HepG2 (cell line): ENCODE results near the gene CLDN15. TPM values are rescaled to one million over a fixed set of nuclear protein-coding genes. Genes with fewer than 3 reads are reported as not detected.

Source experiments
- EEA1 ChIP-seq: sonication (generic); formaldehyde crosslinking; IDR thresholded peaks from 2 replicates; pipeline ENCODE4 v1.5.1; 2020; ENCODE audit warnings: mild to moderate bottlenecking, missing genetic modification reagents, borderline replicate concordance
- GABPB1 ChIP-seq: IDR thresholded peaks from 2 replicates; pipeline ENCODE4 v1.6.1; 2016; ENCODE audit warnings: mild to moderate bottlenecking, missing genetic modification reagents, moderate library complexity, missing compliant biosample characterization
- LCORL ChIP-seq, 2 experiments: fragments of 450-650 bp in 1 of 2; sonication (generic) in 1 of 2; formaldehyde crosslinking in 1 of 2; IDR thresholded peaks; 2 replicates each; pipeline versions ENCODE4 v1.5.0 to v1.6.1; 2017 to 2020; ENCODE audit warnings: antibody characterized with exemption in 1 of 2, missing genetic modification reagents in 1 of 2
- MAFF ChIP-seq: IDR thresholded peaks from 2 replicates; pipeline ENCODE4 v1.6.1; 2011; ENCODE audit warnings: low read depth, low read length, improper control_type of control experiment
- SYNCRIP ChIP-seq: fragments of 200-400 bp; formaldehyde crosslinking; IDR thresholded peaks from 2 replicates; pipeline ENCODE4 v1.6.1; 2018; ENCODE audit warnings: mild to moderate bottlenecking, low read depth, low read length; ENCODE audit not compliant: insufficient read depth
- ZFP1 ChIP-seq: IDR thresholded peaks from 2 replicates; pipeline ENCODE4 v1.6.1; 2016
- ZFP41 ChIP-seq: sonication (generic); formaldehyde crosslinking; IDR thresholded peaks from 2 replicates; pipeline ENCODE4 v1.4.0; 2020; ENCODE audit warnings: mild to moderate bottlenecking, missing genetic modification reagents, borderline replicate concordance
- ZNF615 ChIP-seq: sonication (generic); formaldehyde crosslinking; IDR thresholded peaks from 2 replicates; pipeline ENCODE4 v1.5.0; 2020; ENCODE audit warnings: mild to moderate bottlenecking, missing genetic modification reagents, borderline replicate concordance
- polyA plus RNA-seq, 8 experiments: library from polyadenylated mRNA; depleted of rRNA in 3 of 8; stranded (reverse) in 7 of 8; unstranded in 1 of 8; fragments of >200 nt; fragmentation: Illumina TruSeq in 4 of 8; extraction: Trizol in 4 of 8; gene quantifications; 2 replicates each; pipeline versions ENCODE4 v1.2.1 to v1.2.3, GENCODE V29; 2011 to 2016; ENCODE audit warnings: low read depth in 4 of 8, missing spikeins in 1 of 8, mixed read lengths in 1 of 8; ENCODE audit not compliant: insufficient read depth in 1 of 8
- total RNA-seq, 5 experiments: library from RNA; depleted of rRNA; stranded (reverse); fragments of >200 nt; fragmentation: Illumina TruSeq; extraction: Trizol; gene quantifications; 2 replicates each; pipeline ENCODE4 v1.2.3, GENCODE V29; 2016; ENCODE audit warnings: low read depth in 1 of 5
- TF ChIP-seq, protein P1 (sequence below): sonication (generic); formaldehyde crosslinking; conservative IDR thresholded peaks from 2 replicates; pipeline ENCODE4 v1.4.0; 2020; ENCODE audit warnings: missing genetic modification reagents
- TF ChIP-seq, protein P2 (sequence below): sonication (generic); formaldehyde crosslinking; IDR thresholded peaks from 2 replicates; pipeline ENCODE4 v1.4.0; 2020; ENCODE audit warnings: missing genetic modification reagents
- TF ChIP-seq, protein P3 (sequence below): sonication (generic); formaldehyde crosslinking; IDR thresholded peaks from 2 replicates; pipeline ENCODE4 v1.4.0; 2020; ENCODE audit warnings: mild to moderate bottlenecking, missing genetic modification reagents
- TF ChIP-seq, protein P4 (sequence below): sonication (generic); formaldehyde crosslinking; IDR thresholded peaks from 2 replicates; pipeline ENCODE4 v1.5.0; 2020; ENCODE audit warnings: missing genetic modification reagents
- TF ChIP-seq, protein P5 (sequence below): sonication (generic); formaldehyde crosslinking; IDR thresholded peaks from 2 replicates; pipeline ENCODE4 v1.4.0; 2020; ENCODE audit warnings: mild to moderate bottlenecking, missing genetic modification reagents

Gene CLDN15
- total and polyA plus RNA-seq, 2 of the 13 experiments (the other 11 are each of a cell fraction or from before 2014, with no cell fraction given): 7.1 to 17.8 TPM

DNA sequence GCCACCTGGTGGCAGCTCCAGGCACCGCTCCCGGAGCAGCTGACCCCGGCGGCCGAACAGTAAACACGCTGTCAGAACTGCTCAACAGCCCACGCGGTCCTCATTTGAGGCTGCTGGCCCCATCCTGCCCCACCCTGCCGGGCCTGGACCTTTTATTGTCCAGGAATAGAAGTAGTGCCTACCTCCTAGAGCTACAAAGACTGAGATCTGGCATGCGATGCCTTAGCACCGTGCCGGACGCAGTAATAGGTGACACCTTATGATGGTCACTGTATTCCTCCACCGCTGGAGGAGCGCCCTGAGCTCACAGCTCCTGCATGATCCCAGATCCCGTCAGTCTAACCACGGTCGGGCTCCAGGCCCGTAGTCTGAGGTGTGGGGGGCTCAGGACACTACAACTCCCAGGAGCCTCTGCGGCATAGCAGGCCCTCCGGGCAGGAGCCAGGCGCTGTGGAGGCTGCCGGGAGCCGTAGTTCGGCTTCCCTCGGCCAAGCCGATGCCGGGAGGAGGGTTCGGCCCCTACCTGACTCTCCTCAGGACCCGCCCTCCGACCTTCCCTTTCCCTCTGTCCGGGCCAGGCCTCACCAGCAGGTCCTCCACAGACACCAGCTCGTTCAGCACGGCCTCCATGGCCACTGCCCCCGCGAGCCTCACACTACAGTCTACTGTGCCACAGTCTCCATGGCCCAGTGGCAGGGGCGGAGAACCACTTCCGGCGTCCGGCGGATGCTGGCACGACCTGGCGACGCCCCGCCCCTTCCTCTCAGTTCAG, 7.0 kb upstream of the CLDN15 start, which contains the start of gene FIS1 (continued):
- TF ChIP-seq, protein P1, sequence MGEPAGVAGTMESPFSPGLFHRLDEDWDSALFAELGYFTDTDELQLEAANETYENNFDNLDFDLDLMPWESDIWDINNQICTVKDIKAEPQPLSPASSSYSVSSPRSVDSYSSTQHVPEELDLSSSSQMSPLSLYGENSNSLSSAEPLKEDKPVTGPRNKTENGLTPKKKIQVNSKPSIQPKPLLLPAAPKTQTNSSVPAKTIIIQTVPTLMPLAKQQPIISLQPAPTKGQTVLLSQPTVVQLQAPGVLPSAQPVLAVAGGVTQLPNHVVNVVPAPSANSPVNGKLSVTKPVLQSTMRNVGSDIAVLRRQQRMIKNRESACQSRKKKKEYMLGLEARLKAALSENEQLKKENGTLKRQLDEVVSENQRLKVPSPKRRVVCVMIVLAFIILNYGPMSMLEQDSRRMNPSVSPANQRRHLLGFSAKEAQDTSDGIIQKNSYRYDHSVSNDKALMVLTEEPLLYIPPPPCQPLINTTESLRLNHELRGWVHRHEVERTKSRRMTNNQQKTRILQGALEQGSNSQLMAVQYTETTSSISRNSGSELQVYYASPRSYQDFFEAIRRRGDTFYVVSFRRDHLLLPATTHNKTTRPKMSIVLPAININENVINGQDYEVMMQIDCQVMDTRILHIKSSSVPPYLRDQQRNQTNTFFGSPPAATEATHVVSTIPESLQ: no peak
- 0 out of 2 replicates have a peak, but pooled peaks have one; percentile 12 for TF ChIP-seq ZFP1 (CRISPR knock-in tag)
- TF ChIP-seq ZFP41: peak; percentile 71; the same call in 1 of the 2 replicates
- no peak for TF ChIP-seq EEA1 (CRISPR knock-in tag)
- TF ChIP-seq GABPB1 (CRISPR knock-in tag): peak; percentile 97
- no peak for TF ChIP-seq SYNCRIP
- no peak for TF ChIP-seq ZNF615 (CRISPR knock-in tag)
- TF ChIP-seq, protein P2, sequence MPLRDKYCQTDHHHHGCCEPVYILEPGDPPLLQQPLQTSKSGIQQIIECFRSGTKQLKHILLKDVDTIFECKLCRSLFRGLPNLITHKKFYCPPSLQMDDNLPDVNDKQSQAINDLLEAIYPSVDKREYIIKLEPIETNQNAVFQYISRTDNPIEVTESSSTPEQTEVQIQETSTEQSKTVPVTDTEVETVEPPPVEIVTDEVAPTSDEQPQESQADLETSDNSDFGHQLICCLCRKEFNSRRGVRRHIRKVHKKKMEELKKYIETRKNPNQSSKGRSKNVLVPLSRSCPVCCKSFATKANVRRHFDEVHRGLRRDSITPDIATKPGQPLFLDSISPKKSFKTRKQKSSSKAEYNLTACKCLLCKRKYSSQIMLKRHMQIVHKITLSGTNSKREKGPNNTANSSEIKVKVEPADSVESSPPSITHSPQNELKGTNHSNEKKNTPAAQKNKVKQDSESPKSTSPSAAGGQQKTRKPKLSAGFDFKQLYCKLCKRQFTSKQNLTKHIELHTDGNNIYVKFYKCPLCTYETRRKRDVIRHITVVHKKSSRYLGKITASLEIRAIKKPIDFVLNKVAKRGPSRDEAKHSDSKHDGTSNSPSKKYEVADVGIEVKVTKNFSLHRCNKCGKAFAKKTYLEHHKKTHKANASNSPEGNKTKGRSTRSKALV (CRISPR knock-in tag): no peak; the same call in 1 of the 2 replicates
- no peak for TF ChIP-seq MAFF
- TF ChIP-seq, protein P3, sequence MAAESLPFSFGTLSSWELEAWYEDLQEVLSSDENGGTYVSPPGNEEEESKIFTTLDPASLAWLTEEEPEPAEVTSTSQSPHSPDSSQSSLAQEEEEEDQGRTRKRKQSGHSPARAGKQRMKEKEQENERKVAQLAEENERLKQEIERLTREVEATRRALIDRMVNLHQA (CRISPR knock-in tag): no peak
- TF ChIP-seq, protein P4, sequence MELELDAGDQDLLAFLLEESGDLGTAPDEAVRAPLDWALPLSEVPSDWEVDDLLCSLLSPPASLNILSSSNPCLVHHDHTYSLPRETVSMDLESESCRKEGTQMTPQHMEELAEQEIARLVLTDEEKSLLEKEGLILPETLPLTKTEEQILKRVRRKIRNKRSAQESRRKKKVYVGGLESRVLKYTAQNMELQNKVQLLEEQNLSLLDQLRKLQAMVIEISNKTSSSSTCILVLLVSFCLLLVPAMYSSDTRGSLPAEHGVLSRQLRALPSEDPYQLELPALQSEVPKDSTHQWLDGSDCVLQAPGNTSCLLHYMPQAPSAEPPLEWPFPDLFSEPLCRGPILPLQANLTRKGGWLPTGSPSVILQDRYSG (CRISPR knock-in tag): no peak
- TF ChIP-seq, protein P5, sequence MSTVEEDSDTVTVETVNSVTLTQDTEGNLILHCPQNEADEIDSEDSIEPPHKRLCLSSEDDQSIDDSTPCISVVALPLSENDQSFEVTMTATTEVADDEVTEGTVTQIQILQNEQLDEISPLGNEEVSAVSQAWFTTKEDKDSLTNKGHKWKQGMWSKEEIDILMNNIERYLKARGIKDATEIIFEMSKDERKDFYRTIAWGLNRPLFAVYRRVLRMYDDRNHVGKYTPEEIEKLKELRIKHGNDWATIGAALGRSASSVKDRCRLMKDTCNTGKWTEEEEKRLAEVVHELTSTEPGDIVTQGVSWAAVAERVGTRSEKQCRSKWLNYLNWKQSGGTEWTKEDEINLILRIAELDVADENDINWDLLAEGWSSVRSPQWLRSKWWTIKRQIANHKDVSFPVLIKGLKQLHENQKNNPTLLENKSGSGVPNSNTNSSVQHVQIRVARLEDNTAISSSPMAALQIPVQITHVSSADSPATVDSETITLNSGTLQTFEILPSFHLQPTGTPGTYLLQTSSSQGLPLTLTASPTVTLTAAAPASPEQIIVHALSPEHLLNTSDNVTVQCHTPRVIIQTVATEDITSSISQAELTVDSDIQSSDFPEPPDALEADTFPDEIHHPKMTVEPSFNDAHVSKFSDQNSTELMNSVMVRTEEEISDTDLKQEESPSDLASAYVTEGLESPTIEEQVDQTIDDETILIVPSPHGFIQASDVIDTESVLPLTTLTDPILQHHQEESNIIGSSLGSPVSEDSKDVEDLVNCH (CRISPR knock-in tag): no peak
- TF ChIP-seq LCORL (IDR thresholded peaks at IDR 0.05): no peak
- no peak; the same call in 1 of the 2 replicates for TF ChIP-seq LCORL (CRISPR knock-in tag; IDR thresholded peaks at IDR 0.05)
- TF ChIP-seq, all 625 proteins: peak for 288
